ENCODE measurements around the gene MTM1. TPM values are rescaled to one million over a fixed set of nuclear protein-coding genes. Genes with fewer than 3 reads are reported as not detected.

MTM1 gene
- total RNA-seq, 4 donors from 2014 or later = 3.8 to 26.7 (median 13.1) TPM

GRCh38 chrX:150615356-150615755 lies 46.9 kb downstream of the MTM1 start:
- TF ChIP-seq POLR2A (IDR thresholded peaks at IDR 0.05) (no peak), CTCF (IDR thresholded peaks at IDR 0.05) (no peak)
- Histone ChIP-seq H3K4me1 (no peaks in the 10 kb centered on the region), H3K27ac (no peak overlapping the region), H3K36me3 (no peaks in the 10 kb centered on the region), H3K9me3 (no peaks in the 10 kb centered on the region), H3K27me3 (no peaks in the 10 kb centered on the region), H3K4me3 (no peak overlapping the region)
- no peak for DNase-seq
- intact Hi-C loops (cut with DNase I; ENCODE audit: low total_unique reads) = no loop called here

- Histone ChIP-seq H3K36me3 (no peaks in the 10 kb centered on the region), H3K9me3 (no peaks in the 10 kb centered on the region), H3K27ac (no peak overlapping the region), H3K4me1 (no peaks in the 10 kb centered on the region), H3K27me3 (no peaks in the 10 kb centered on the region), H3K4me3 (no peak overlapping the region)
- DNase-seq = no peak
- intact Hi-C loops (cut with DNase I; ENCODE audit: low total_unique reads) = no loop called here
- TF ChIP-seq CTCF (IDR thresholded peaks at IDR 0.05) (no peak), POLR2A (IDR thresholded peaks at IDR 0.05) (no peak)
Observed at GRCh38 chrX:150616179-150616862, 47.9 kb downstream of the MTM1 start.

GRCh38 chrX:150616863-150617198 lies 48.4 kb downstream of the MTM1 start:
- no peaks in the 10 kb centered on the region for H3K27me3 ChIP-seq
- H3K4me3 ChIP-seq = no peak overlapping the region
- H3K9me3 ChIP-seq = no peaks in the 10 kb centered on the region
- H3K4me1 ChIP-seq = no peaks in the 10 kb centered on the region
- H3K36me3 ChIP-seq = no peaks in the 10 kb centered on the region
- H3K27ac ChIP-seq = no peak overlapping the region
- no peak for DNase-seq
- TF ChIP-seq CTCF (IDR thresholded peaks at IDR 0.05) = no peak
- TF ChIP-seq POLR2A (IDR thresholded peaks at IDR 0.05) = no peak
- intact Hi-C loops (cut with DNase I; ENCODE audit: low total_unique reads) = no loop called here

- no peaks in the 10 kb centered on the region for H3K27me3 ChIP-seq
- TF ChIP-seq POLR2A (IDR thresholded peaks at IDR 0.05) = no peak
- no peak for TF ChIP-seq CTCF (IDR thresholded peaks at IDR 0.05)
- H3K27ac ChIP-seq = no peak overlapping the region
- no peaks in the 10 kb centered on the region for H3K9me3 ChIP-seq
- no peaks in the 10 kb centered on the region for H3K4me1 ChIP-seq
- intact Hi-C loops (cut with DNase I; ENCODE audit: low total_unique reads) = no loop called here
- DNase-seq = no peak
- H3K36me3 ChIP-seq = no peaks in the 10 kb centered on the region
- H3K4me3 ChIP-seq = no peak overlapping the region
Observed at GRCh38 chrX:150621652-150622051, 53.2 kb downstream of the MTM1 start.

GRCh38 chrX:150623583-150623982 lies 55.2 kb downstream of the MTM1 start:
- Histone ChIP-seq H3K4me3 (no peak overlapping the region), H3K4me1 (no peaks in the 10 kb centered on the region), H3K27ac (no peak overlapping the region), H3K9me3 (no peaks in the 10 kb centered on the region), H3K27me3 (no peaks in the 10 kb centered on the region), H3K36me3 (no peaks in the 10 kb centered on the region)
- TF ChIP-seq CTCF (IDR thresholded peaks at IDR 0.05) = no peak
- no peak for TF ChIP-seq POLR2A (IDR thresholded peaks at IDR 0.05)
- no peak for DNase-seq
- intact Hi-C loops (cut with DNase I; ENCODE audit: low total_unique reads) = no loop called here

Measured in uterus (tissue), 4 donors.